Keratinocyte (primary cell): ENCODE measurements around the gene TRPC3. TPM values are rescaled to one million over a fixed set of nuclear protein-coding genes. Genes with fewer than 3 reads are reported as not detected.

ENCODE experiments used
- DNase-seq: peaks from one replicate; pipeline ENCODE4 v3.0.0-alpha.2; 2011; ENCODE audit warnings: low read depth, missing footprints, low spot score
- FAIRE-seq: peaks from 2 replicates; lab custom pipeline; 2011; peaks lifted over from hg19 to GRCh38; lab: Jason Lieb, UNC
- H2AFZ ChIP-seq: 2 replicates; pipeline ENCODE4 v1.6.0; 2012; ENCODE audit warnings: low read length, control low read depth, inconsistent platforms; ENCODE audit not compliant: control insufficient read depth
- H3K27ac ChIP-seq: 2 replicates; pipeline ENCODE4 v1.5.1; 2011; ENCODE audit warnings: low read length; ENCODE audit not compliant: control insufficient read depth, insufficient read depth
- H3K27me3 ChIP-seq: 3 replicates; pipeline ENCODE4 v1.6.0; 2011; ENCODE audit warnings: low read length; ENCODE audit not compliant: control insufficient read depth, insufficient read depth; ENCODE audit errors: extremely low read depth
- H3K36me3 ChIP-seq, 2 experiments: 2 replicates in 1 of 2; 3 replicates in 1 of 2; pipeline ENCODE4 v1.5.1; 2011; ENCODE audit warnings: low read length in 2 of 2, mild to moderate bottlenecking in 1 of 2; ENCODE audit not compliant: control insufficient read depth in 2 of 2, insufficient read depth in 2 of 2; ENCODE audit errors: extremely low read depth in 1 of 2
- H3K4me1 ChIP-seq: 3 replicates; pipeline ENCODE4 v1.5.1; 2011; ENCODE audit warnings: low read length; ENCODE audit not compliant: control insufficient read depth, insufficient read depth; ENCODE audit errors: extremely low read depth
- H3K4me2 ChIP-seq: 3 replicates; pipeline ENCODE4 v1.6.0; 2011; ENCODE audit warnings: low read depth, low read length; ENCODE audit not compliant: control insufficient read depth, insufficient read depth; ENCODE audit errors: extremely low read depth
- H3K4me3 ChIP-seq, 3 experiments: fragments of 200-600 bp in 1 of 3; sonication (generic) in 1 of 3; 2 replicates in 2 of 3; 3 replicates in 1 of 3; pipeline ENCODE4 v1.5.1; 2011 to 2016; ENCODE audit warnings: low read length in 3 of 3, mild to moderate bottlenecking in 3 of 3, control low read depth in 2 of 3, inconsistent platforms in 1 of 3, low read depth in 1 of 3, mixed read lengths in 1 of 3, mixed run types in 1 of 3, moderate library complexity in 1 of 3; ENCODE audit not compliant: control insufficient read depth in 2 of 3, insufficient read depth in 2 of 3; ENCODE audit errors: extremely low read depth in 1 of 3
- H3K79me2 ChIP-seq: 2 replicates; pipeline ENCODE4 v1.6.0; 2012; ENCODE audit warnings: low read length; ENCODE audit not compliant: control insufficient read depth, insufficient read depth
- H3K9ac ChIP-seq: 3 replicates; pipeline ENCODE4 v1.6.0; 2011; ENCODE audit warnings: low read length; ENCODE audit not compliant: control insufficient read depth, insufficient read depth; ENCODE audit errors: extremely low read depth
- H3K9me1 ChIP-seq: 3 replicates; pipeline ENCODE4 v1.6.0; 2011; ENCODE audit warnings: low read length; ENCODE audit not compliant: control insufficient read depth, insufficient read depth; ENCODE audit errors: extremely low read depth
- H3K9me3 ChIP-seq: 2 replicates; pipeline ENCODE4 v1.5.1; 2012; ENCODE audit warnings: low read depth, low read length; ENCODE audit not compliant: control insufficient read depth
- H4K20me1 ChIP-seq: 3 replicates; pipeline ENCODE4 v1.6.0; 2011; ENCODE audit warnings: low read length; ENCODE audit not compliant: control insufficient read depth, insufficient read depth; ENCODE audit errors: extremely low read depth
- CTCF ChIP-seq, 3 experiments: IDR thresholded peaks in 1 of 3; conservative IDR thresholded peaks in 1 of 3; optimal IDR thresholded peaks in 1 of 3; 2 replicates in 2 of 3; 3 replicates in 1 of 3; pipeline versions ENCODE3 to v1.5.1; 2011; ENCODE audit warnings: low read length in 3 of 3, mild to moderate bottlenecking in 3 of 3, moderate library complexity in 2 of 3, control low read depth in 1 of 3, inconsistent platforms in 1 of 3; ENCODE audit not compliant: insufficient read depth in 2 of 3; ENCODE audit errors: extremely low read depth in 1 of 3
- EZH2 ChIP-seq: IDR thresholded peaks from one replicate; pipeline ENCODE4 v1.6.1; 2012; ENCODE audit warnings: inconsistent platforms, mild to moderate bottlenecking, low read length, moderate library complexity
- dilution Hi-C: fragments of 300-500 bp; cut with MboI; formaldehyde crosslinking; loops from one replicate; pipeline ENCODE4 v1.7.0; 2020; ENCODE audit warnings: low sequenced_read_pairs; ENCODE audit not compliant: extremely low pct_ligation_motif_present
- polyA plus RNA-seq, 5 experiments: library from polyadenylated mRNA; depleted of rRNA in 3 of 5; stranded (reverse) in 3 of 5; stranded (forward) in 1 of 5; unstranded in 1 of 5; fragments of >200 nt; gene quantifications; 1 replicate in 1 of 5; 2 replicates in 3 of 5; 3 replicates in 1 of 5; pipeline versions ENCODE4 v1.2.1 to v1.2.3, GENCODE V29; 2011 to 2012; ENCODE audit warnings: missing spikeins in 2 of 5, low read depth in 1 of 5, low replicate concordance in 1 of 5

TRPC3 gene
- polyA plus RNA-seq, 1 donor (not counting 4 experiments of a cell fraction or from before 2014, with no cell fraction given): not detected

- dilution Hi-C loops: loop anchor here (5.0 kb wide), 1 partner anchor 52 kb away; no protein-coding TSS in a partner anchor
- no peaks in the 10 kb centered on the region for H3K9me3 ChIP-seq
These were observed 23.9 kb upstream of the TRPC3 start for GRCh38 chr4:121975784-121976183.

GRCh38 chr4:121973816-121974215 lies 22.0 kb upstream of the TRPC3 start:
- Histone ChIP-seq H3K9me1 (no peaks in the 10 kb centered on the region), H3K9ac (no peak overlapping the region), H3K79me2 (no peaks in the 10 kb centered on the region), H3K36me3 (no peaks in the 10 kb centered on the region), H3K9me3 (no peaks in the 10 kb centered on the region), H4K20me1 (no peaks in the 10 kb centered on the region), H3K4me3 (no peak overlapping the region), H3K27ac (no peak overlapping the region), H3K27me3 (peaks cover 5% of the 10 kb centered on the region), H3K4me2 (no peak overlapping the region), H2AFZ (no peak overlapping the region), H3K4me1 (no peaks in the 10 kb centered on the region)
- no peak for FAIRE-seq
- DNase-seq: no peak
- dilution Hi-C loops: no loop called here
- TF ChIP-seq CTCF (optimal IDR thresholded peaks at IDR 0.05 in 1 of 3, IDR thresholded peaks at IDR 0.05 in 1 of 3, conservative IDR thresholded peaks at IDR 0.05 in 1 of 3; ENCODE audit: extremely low read depth in 1 of 3, insufficient read depth in 2 of 3, low read length in 3 of 3) (no peak), EZH2 (no peak)

More at GRCh38 chr4:121975784-121976183, 23.9 kb upstream of the TRPC3 start:
- Histone ChIP-seq H4K20me1 (no peaks in the 10 kb centered on the region), H3K79me2 (no peaks in the 10 kb centered on the region), H3K4me3 (no peak overlapping the region), H3K4me1 (no peaks in the 10 kb centered on the region), H3K9me1 (no peaks in the 10 kb centered on the region), H3K27ac (no peak overlapping the region), H3K36me3 (no peaks in the 10 kb centered on the region), H3K9ac (no peak overlapping the region), H3K4me2 (no peak overlapping the region), H3K27me3 (peaks cover 5% of the 10 kb centered on the region), H2AFZ (no peak overlapping the region)
- no peak for TF ChIP-seq EZH2
- TF ChIP-seq CTCF (optimal IDR thresholded peaks at IDR 0.05 in 1 of 3, IDR thresholded peaks at IDR 0.05 in 1 of 3, conservative IDR thresholded peaks at IDR 0.05 in 1 of 3; ENCODE audit: extremely low read depth in 1 of 3, insufficient read depth in 2 of 3, low read length in 3 of 3): no peak
- FAIRE-seq: no peak
- no peak for DNase-seq
